KOPT-K1 (cell line): ENCODE measurements around the gene TTC38.

Experiments used
- H3K27ac ChIP-seq: fragments of 200-600 bp; sonication (generic); 2 replicates; pipeline ENCODE4 v1.5.1; 2016; ENCODE audit warnings: antibody characterized with exemption, mild to moderate bottlenecking, low read depth, low read length; ENCODE audit not compliant: poor library complexity, severe bottlenecking
- H3K36me3 ChIP-seq: fragments of 200-600 bp; sonication (generic); 2 replicates; pipeline ENCODE4 v1.5.1; 2017; ENCODE audit warnings: antibody characterized with exemption, mild to moderate bottlenecking, low read length, moderate library complexity; ENCODE audit not compliant: insufficient read depth
- H3K9me3 ChIP-seq: fragments of 200-600 bp; sonication (generic); 2 replicates; pipeline ENCODE4 v1.5.1; 2017; ENCODE audit warnings: antibody characterized with exemption, low read length, mild to moderate bottlenecking; ENCODE audit not compliant: insufficient read depth, poor library complexity, severe bottlenecking

The TTC38 gene

GRCh38 chr22:46336119-46337078 lies 68.6 kb downstream of the TTC38 start:
- Histone ChIP-seq H3K36me3 (peaks cover 67% of the 10 kb centered on the region), H3K9me3 (no peaks in the 10 kb centered on the region), H3K27ac (peak overlapping the region; percentile 78)

- Histone ChIP-seq H3K9me3 (no peaks in the 10 kb centered on the region), H3K36me3 (peaks cover 67% of the 10 kb centered on the region), H3K27ac (no peak overlapping the region)
Measured at GRCh38 chr22:46337870-46338269, 70.1 kb downstream of the TTC38 start.

- Histone ChIP-seq H3K9me3 (no peaks in the 10 kb centered on the region), H3K27ac (no peak overlapping the region), H3K36me3 (peaks cover 67% of the 10 kb centered on the region)
Measured at GRCh38 chr22:46338636-46339035, 70.8 kb downstream of the TTC38 start.

- H3K36me3 ChIP-seq: peaks cover 78% of the 10 kb centered on the region
- H3K27ac ChIP-seq: no peak overlapping the region
- no peaks in the 10 kb centered on the region for H3K9me3 ChIP-seq
Measured at GRCh38 chr22:46339956-46340355, 72.1 kb downstream of the TTC38 start.

- H3K36me3 ChIP-seq: peaks cover 85% of the 10 kb centered on the region
- H3K9me3 ChIP-seq: no peaks in the 10 kb centered on the region
- no peak overlapping the region for H3K27ac ChIP-seq
Measured at GRCh38 chr22:46340676-46341075, 72.9 kb downstream of the TTC38 start.
